ENCODE data around the gene ADD1.

ADD1 gene

GRCh38 chr4:2843263-2843940, at the start of gene ADD1:
TSS of gene ADD1 (plus strand) at chr4:2843844. CDS start at chr4:2875916, 32,072 bp downstream.
- Histone ChIP-seq H3K36me3 (ENCODE audit: insufficient read depth, insufficient read length, low read length) (peaks cover 3% of the 10 kb centered on the region), H3K4me3 (ENCODE audit: insufficient read length, low read depth) (peak within 1 kb of the TSS; percentile 73), H3K9ac (ENCODE audit: insufficient read length, low read depth) (peak within 1 kb of the TSS; percentile 86), H3K27me3 (ENCODE audit: insufficient read depth, insufficient read length) (no peaks in the 10 kb centered on the region), H3K9me3 (ENCODE audit: insufficient read depth, low read length) (peaks cover 17% of the 10 kb centered on the region), H3K4me1 (ENCODE audit: insufficient read depth, insufficient read length) (no peaks in the 10 kb centered on the region)
- peak; percentile 92 for DNase-seq (ENCODE audit: low read depth, low spot score)
- no peak for TF ChIP-seq ZNF274 (IDR thresholded peaks at IDR 0.05; ENCODE audit: low read depth, low read length)
- TF ChIP-seq YY1 (IDR thresholded peaks at IDR 0.05; ENCODE audit: insufficient read depth, insufficient read length), result no peak
- TF ChIP-seq SUZ12 (IDR thresholded peaks at IDR 0.05; ENCODE audit: extremely low read depth, insufficient read depth, insufficient read length), result no peak

- DNase-seq (ENCODE audit: low read depth, low spot score), result no peak
- no peak overlapping the region for H3K4me3 ChIP-seq (ENCODE audit: insufficient read length, low read depth)
These were observed 49.0 kb upstream of the ADD1 start for GRCh38 chr4:2794486-2795299.

GRCh38 chr4:2795300-2795892, 48.2 kb upstream of the ADD1 start:
- TF ChIP-seq YY1 (IDR thresholded peaks at IDR 0.05; ENCODE audit: insufficient read depth, insufficient read length), result no peak
- no peak for TF ChIP-seq ZNF274 (IDR thresholded peaks at IDR 0.05; ENCODE audit: low read depth, low read length)
- no peak for TF ChIP-seq SUZ12 (IDR thresholded peaks at IDR 0.05; ENCODE audit: extremely low read depth, insufficient read depth, insufficient read length)
- H3K9me3 ChIP-seq (ENCODE audit: insufficient read depth, low read length), result no peaks in the 10 kb centered on the region
- H3K4me3 ChIP-seq (ENCODE audit: insufficient read length, low read depth), result no peak overlapping the region
- no peak for DNase-seq (ENCODE audit: low read depth, low spot score)
- H3K4me1 ChIP-seq (ENCODE audit: insufficient read depth, insufficient read length), result peaks cover 44% of the 10 kb centered on the region
- peaks cover 24% of the 10 kb centered on the region for H3K27me3 ChIP-seq (ENCODE audit: insufficient read depth, insufficient read length)
- H3K36me3 ChIP-seq (ENCODE audit: insufficient read depth, insufficient read length, low read length), result no peaks in the 10 kb centered on the region
- H3K9ac ChIP-seq (ENCODE audit: insufficient read length, low read depth), result no peak overlapping the region

More at GRCh38 chr4:2794486-2795299, 49.0 kb upstream of the ADD1 start:
- H3K9ac ChIP-seq (ENCODE audit: insufficient read length, low read depth), result peak overlapping the region; percentile 51
- H3K4me1 ChIP-seq (ENCODE audit: insufficient read depth, insufficient read length), result peaks cover 41% of the 10 kb centered on the region
- no peaks in the 10 kb centered on the region for H3K9me3 ChIP-seq (ENCODE audit: insufficient read depth, low read length)
- TF ChIP-seq YY1 (IDR thresholded peaks at IDR 0.05; ENCODE audit: insufficient read depth, insufficient read length) (no peak), ZNF274 (IDR thresholded peaks at IDR 0.05; ENCODE audit: low read depth, low read length) (no peak), SUZ12 (IDR thresholded peaks at IDR 0.05; ENCODE audit: extremely low read depth, insufficient read depth, insufficient read length) (no peak)
- H3K36me3 ChIP-seq (ENCODE audit: insufficient read depth, insufficient read length, low read length), result no peaks in the 10 kb centered on the region
- H3K27me3 ChIP-seq (ENCODE audit: insufficient read depth, insufficient read length), result peaks cover 29% of the 10 kb centered on the region

- Histone ChIP-seq H3K4me1 (ENCODE audit: insufficient read depth, insufficient read length) (peaks cover 52% of the 10 kb centered on the region), H3K9ac (ENCODE audit: insufficient read length, low read depth) (peak overlapping the region; percentile 17)
These were observed 47.5 kb upstream of the ADD1 start for GRCh38 chr4:2795893-2796848.

GRCh38 chr4:2796849-2797544, 46.6 kb upstream of the ADD1 start:
- TF ChIP-seq ZNF274 (IDR thresholded peaks at IDR 0.05; ENCODE audit: low read depth, low read length) (no peak), SUZ12 (IDR thresholded peaks at IDR 0.05; ENCODE audit: extremely low read depth, insufficient read depth, insufficient read length) (no peak), YY1 (IDR thresholded peaks at IDR 0.05; ENCODE audit: insufficient read depth, insufficient read length) (no peak)
- DNase-seq (ENCODE audit: low read depth, low spot score), result no peak
- Histone ChIP-seq H3K4me3 (ENCODE audit: insufficient read length, low read depth) (no peak overlapping the region), H3K36me3 (ENCODE audit: insufficient read depth, insufficient read length, low read length) (no peaks in the 10 kb centered on the region), H3K27me3 (ENCODE audit: insufficient read depth, insufficient read length) (peaks cover 24% of the 10 kb centered on the region), H3K4me1 (ENCODE audit: insufficient read depth, insufficient read length) (peaks cover 51% of the 10 kb centered on the region), H3K9ac (ENCODE audit: insufficient read length, low read depth) (peak overlapping the region; percentile 17), H3K9me3 (ENCODE audit: insufficient read depth, low read length) (no peaks in the 10 kb centered on the region)

More at GRCh38 chr4:2795893-2796848, 47.5 kb upstream of the ADD1 start:
- TF ChIP-seq ZNF274 (IDR thresholded peaks at IDR 0.05; ENCODE audit: low read depth, low read length), result no peak
- no peak for TF ChIP-seq SUZ12 (IDR thresholded peaks at IDR 0.05; ENCODE audit: extremely low read depth, insufficient read depth, insufficient read length)
- TF ChIP-seq YY1 (IDR thresholded peaks at IDR 0.05; ENCODE audit: insufficient read depth, insufficient read length), result no peak
- Histone ChIP-seq H3K9me3 (ENCODE audit: insufficient read depth, low read length) (no peaks in the 10 kb centered on the region), H3K27me3 (ENCODE audit: insufficient read depth, insufficient read length) (peaks cover 24% of the 10 kb centered on the region), H3K36me3 (ENCODE audit: insufficient read depth, insufficient read length, low read length) (no peaks in the 10 kb centered on the region), H3K4me3 (ENCODE audit: insufficient read length, low read depth) (no peak overlapping the region)
- no peak for DNase-seq (ENCODE audit: low read depth, low spot score)

Data from NT2/D1 (cell line).